Astrocyte (in vitro differentiated cells and primary cell): ENCODE results near the gene ERVH48-1.

Source experiments
- CTCF ChIP-seq: IDR thresholded peaks from 2 replicates; pipeline ENCODE4 v1.5.1; 2011; ENCODE audit warnings: low read depth, mild to moderate bottlenecking, inconsistent platforms, low read length, moderate library complexity; ENCODE audit not compliant: insufficient read depth
- EZH2 ChIP-seq: IDR thresholded peaks from 2 replicates; pipeline ENCODE4 v1.6.1; 2012; ENCODE audit warnings: mild to moderate bottlenecking, low read length, inconsistent platforms; ENCODE audit not compliant: insufficient read depth

GRCh38 chr21:42905195-42905594 is 20.2 kb downstream of the ERVH48-1 start:
- TF ChIP-seq CTCF (no peak), EZH2 (no peak)
